Activated CD8-positive, alpha-beta memory T cell treated with anti-CD3 and anti-CD28 coated beads, Interleukin-2, amount 50 U/mL, for 1 hour (primary cell): ENCODE results near the gene KRT24.

Experiments
- DNase-seq: peaks from one replicate; pipeline ENCODE4 v3.0.0-alpha.2; 2020; ENCODE audit errors: extremely low read depth

Gene KRT24

DNA sequence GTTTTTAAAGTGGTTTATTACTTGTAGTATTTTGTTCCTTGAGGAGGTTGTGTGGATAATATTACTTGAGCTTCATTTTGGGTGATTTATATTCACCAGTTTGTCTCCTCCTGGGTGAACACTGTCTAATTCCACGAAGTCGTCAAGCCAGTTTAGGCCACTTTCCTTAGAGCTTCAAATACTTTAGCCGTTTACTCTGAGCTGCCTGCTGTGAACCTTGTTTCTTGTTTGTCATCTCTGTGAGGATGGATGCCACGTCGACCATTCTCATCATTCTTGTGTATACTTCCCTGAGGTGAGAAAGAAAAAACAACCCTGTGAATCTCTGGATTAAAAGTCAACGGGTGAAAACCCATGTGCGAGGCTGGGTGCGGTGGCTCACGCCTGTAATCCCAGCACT is 9.0 kb downstream of the KRT24 start:
- DNase-seq = no peak

DNA sequence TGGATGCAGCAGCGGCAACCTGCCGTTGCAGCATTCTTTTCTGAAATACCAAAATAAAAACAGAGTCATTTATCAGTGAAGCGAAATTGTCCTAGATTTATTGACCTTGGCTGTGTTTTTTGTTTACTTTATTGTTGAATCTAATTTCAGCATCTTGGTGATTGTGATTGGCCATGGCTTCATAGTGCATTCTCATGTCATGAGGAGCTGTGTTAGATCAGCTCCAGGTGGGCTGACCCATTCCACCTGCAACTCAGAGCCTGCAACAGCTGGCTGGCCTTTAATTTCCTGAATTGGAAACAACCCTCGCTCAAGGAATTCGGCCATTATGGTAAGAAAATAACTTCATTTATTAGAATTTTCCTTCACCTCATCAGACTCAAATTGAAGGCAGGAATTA is 16.4 kb downstream of the KRT24 start:
- DNase-seq = no peak

DNA sequence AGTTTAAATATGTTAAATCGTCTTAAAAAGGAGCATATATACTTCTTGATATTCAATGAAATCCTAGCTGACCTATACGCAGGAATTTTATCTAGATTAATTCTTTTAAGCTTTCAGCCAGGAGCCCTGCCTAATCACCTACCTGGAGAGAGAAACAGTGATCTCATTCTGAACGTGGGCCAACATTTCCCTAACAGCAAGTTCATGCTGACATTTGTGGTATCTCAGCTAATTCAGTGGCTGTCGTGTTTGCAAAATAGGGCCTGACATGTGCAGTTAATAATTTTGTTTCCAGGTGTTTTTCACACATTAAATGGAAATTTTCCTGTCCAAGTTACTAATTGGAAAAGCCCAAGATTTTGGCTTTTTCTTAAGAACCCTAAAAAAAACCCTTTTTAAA is 17.4 kb downstream of the KRT24 start:
- no peak for DNase-seq

- DNase-seq = no peak
These were observed 22.6 kb downstream of the KRT24 start for GRCh38 chr17:40680998-40681397.

GRCh38 chr17:40679523-40679907 is 24.0 kb downstream of the KRT24 start:
- DNase-seq = no peak

DNA sequence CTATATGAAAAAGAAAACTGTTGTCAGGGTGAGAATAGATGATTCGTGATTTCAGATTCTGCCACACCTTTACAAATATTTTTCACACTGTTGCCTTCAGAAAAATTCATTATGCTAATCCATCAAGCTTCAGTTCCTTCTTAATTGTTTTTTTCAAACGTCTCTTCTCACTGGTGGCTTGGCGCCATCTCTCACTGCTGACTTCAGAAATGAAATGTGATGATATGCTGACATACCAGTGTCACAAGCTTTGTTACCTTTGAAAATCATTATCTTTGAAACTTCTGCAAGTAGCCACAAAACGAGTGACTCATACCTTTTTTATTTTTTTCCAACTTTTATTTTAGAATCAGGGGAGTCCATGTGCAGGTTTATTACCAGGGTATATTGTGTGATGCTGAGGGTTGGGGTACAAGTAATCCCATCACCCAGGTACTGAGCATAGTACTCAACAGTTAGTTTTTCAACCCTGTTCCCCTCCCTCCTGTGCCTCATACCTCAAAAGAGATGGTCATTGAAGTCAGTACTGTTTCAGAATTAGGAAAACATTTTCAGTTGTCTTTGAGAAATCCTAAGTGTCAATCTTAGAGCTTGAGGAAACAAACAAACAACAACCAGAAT is 24.5 kb downstream of the KRT24 start:
- DNase-seq = no peak

DNA sequence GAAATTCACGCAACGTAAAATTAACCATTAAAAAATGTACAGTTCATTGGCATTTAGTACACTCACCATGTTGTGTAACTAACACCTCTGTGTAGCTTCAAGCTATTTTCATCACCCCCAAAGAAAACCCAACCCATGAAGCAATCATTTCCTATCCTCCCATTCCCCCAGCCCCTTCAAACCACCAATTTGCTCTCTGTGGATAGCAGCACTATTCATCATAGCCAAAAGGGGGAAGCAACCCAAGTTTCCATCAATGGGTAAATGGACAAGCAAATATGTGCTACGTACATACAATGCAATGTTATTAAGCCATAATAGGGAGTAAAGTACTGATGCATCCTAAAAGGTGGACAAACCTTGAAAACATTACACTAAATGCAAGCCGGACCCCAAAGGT is 27.6 kb downstream of the KRT24 start:
- DNase-seq = no peak

- DNase-seq = no peak
These were observed 30.9 kb downstream of the KRT24 start for GRCh38 chr17:40672654-40673053.

GRCh38 chr17:40671282-40671681 is 32.3 kb downstream of the KRT24 start:
- DNase-seq = no peak

GRCh38 chr17:40666331-40666730 is 37.2 kb downstream of the KRT24 start:
- DNase-seq = no peak

GRCh38 chr17:40664582-40665333 is 38.8 kb downstream of the KRT24 start, which contains the start of gene KRT222:
Gene KRT222, minus strand, starts transcription at chr17:40665177. Its CDS starts 78 bp downstream, at chr17:40665099.
- DNase-seq = no peak

- no peak for DNase-seq
These were observed 40.3 kb downstream of the KRT24 start for GRCh38 chr17:40663252-40663651.

DNA sequence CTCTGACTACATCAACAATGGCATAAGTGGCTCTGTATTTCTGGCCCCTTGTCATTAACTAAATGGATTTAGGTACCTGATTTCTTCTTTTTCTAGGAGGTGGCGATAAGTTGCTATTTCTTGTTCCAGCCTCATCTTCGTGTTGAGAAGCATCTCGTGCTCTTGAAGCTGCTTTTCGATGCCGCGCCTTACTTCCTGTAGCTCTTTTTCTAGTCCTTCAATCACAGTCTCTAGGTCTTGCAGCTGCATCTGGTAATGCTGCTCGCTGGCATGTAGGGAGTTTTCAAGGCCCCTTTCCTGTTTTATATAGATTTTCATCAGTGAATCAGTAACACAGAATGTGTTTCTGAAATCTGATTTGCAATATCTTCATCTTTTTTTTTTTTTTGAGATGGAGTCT is 43.6 kb downstream of the KRT24 start:
- no peak for DNase-seq

DNA sequence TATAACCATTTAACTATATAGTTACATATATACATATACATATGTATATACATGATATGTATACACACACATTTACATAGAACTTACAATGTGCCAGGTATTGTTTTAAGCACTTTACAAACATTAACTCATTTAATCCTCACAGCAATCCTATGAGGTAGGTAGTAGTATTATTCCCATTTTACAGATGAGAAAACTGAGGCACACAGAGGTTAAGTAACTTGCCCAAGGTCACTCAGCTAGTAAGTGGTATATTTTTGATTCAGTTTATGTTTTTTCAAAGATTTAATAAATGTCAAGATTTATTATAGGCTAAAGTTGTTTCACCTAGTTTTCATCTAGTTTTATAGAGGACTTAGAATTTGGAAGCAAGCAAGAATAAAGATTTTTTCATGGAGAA is 45.2 kb downstream of the KRT24 start:
- no peak for DNase-seq

DNA sequence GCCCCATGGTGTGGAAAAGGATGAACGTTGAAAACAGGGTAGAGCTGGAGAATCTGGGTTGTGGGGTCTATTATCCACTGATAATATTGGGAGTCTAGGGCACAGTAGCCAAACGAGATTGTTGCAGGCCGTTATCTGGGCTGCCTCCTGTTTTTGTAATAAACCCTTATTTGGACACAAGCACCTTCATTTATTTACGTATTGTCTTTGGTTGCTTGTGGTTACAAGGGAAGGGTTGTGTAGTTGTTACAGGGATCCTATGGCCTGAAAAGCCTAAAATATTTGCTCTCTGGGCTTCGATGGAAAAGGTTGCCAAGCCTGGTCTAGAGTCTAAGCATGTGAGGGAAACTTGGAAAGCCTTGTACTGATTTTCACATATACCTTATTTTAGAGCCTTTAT is 51.6 kb downstream of the KRT24 start:
- no peak for DNase-seq

DNA sequence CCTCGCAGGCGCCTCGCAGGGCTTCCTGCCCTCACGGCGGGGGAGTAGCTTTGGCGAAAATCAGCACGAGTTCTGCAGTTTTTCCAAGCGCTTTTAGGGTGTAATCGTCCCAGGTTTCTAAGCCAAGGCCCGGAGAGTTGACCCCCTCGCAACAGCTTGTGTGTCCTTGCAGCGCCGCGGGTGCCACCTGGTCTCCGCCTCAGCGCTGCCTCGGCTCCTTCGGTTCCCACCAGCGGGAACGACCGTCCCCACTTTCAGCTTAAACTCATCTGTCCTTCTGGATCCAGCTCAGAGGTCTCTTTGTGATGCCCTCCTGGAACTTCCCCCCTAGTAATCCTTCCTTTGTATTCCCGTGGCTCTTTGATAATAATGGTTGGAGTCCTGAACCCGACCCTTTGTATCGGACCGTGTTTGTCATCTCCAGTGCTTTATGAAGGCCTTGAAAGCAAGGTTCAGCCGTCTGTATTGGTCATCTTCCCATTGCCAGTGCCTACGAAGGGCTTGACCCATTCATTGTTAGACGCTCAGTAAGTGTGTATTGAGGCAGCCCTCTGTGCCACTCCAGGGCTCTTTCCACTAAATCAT is 55.1 kb downstream of the KRT24 start:
- no peak for DNase-seq
